ENCODE results near the gene FAM43B.

- TF ChIP-seq POLR2A (IDR thresholded peaks at IDR 0.05) = no peak
- TF ChIP-seq CTCF (IDR thresholded peaks at IDR 0.05) = no peak
- no peak for TF ChIP-seq POLR2AphosphoS5 (IDR thresholded peaks at IDR 0.05)
Measured at GRCh38 chr1:20505488-20505887, 46.9 kb upstream of the FAM43B start.
